Measurements from ENCODE around the gene PREX1. TPM values are rescaled to one million over a fixed set of nuclear protein-coding genes. Genes with fewer than 3 reads are reported as not detected.

PREX1 gene
- total RNA-seq, 1 donor: 57.4 TPM

GRCh38 chr20:48754292-48754691 is 73.5 kb downstream of the PREX1 start:
- H3K4me3 ChIP-seq (ENCODE audit: low read depth, low read length): no peak overlapping the region
- TF ChIP-seq, protein P1, sequence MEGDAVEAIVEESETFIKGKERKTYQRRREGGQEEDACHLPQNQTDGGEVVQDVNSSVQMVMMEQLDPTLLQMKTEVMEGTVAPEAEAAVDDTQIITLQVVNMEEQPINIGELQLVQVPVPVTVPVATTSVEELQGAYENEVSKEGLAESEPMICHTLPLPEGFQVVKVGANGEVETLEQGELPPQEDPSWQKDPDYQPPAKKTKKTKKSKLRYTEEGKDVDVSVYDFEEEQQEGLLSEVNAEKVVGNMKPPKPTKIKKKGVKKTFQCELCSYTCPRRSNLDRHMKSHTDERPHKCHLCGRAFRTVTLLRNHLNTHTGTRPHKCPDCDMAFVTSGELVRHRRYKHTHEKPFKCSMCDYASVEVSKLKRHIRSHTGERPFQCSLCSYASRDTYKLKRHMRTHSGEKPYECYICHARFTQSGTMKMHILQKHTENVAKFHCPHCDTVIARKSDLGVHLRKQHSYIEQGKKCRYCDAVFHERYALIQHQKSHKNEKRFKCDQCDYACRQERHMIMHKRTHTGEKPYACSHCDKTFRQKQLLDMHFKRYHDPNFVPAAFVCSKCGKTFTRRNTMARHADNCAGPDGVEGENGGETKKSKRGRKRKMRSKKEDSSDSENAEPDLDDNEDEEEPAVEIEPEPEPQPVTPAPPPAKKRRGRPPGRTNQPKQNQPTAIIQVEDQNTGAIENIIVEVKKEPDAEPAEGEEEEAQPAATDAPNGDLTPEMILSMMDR (IDR thresholded peaks at IDR 0.05; ENCODE audit: insufficient read depth, low read depth, low read length): no peak

GRCh38 chr20:48752963-48753362 is 74.8 kb downstream of the PREX1 start:
- H3K4me3 ChIP-seq (ENCODE audit: low read depth, low read length): no peak overlapping the region
- DNase-seq (ENCODE audit: low read depth): no peak
- TF ChIP-seq, protein P1 (IDR thresholded peaks at IDR 0.05; ENCODE audit: insufficient read depth, low read depth, low read length): no peak

More at GRCh38 chr20:48754292-48754691, 73.5 kb downstream of the PREX1 start:
- DNase-seq (ENCODE audit: low read depth): no peak

GRCh38 chr20:48751871-48752270 is 75.9 kb downstream of the PREX1 start:
- no peak overlapping the region for H3K4me3 ChIP-seq (ENCODE audit: low read depth, low read length)
- TF ChIP-seq, protein P1 (IDR thresholded peaks at IDR 0.05; ENCODE audit: insufficient read depth, low read depth, low read length): no peak
- DNase-seq (ENCODE audit: low read depth): no peak

GRCh38 chr20:48750941-48751635 is 76.7 kb downstream of the PREX1 start:
- DNase-seq (ENCODE audit: low read depth): no peak
- TF ChIP-seq, protein P1 (IDR thresholded peaks at IDR 0.05; ENCODE audit: insufficient read depth, low read depth, low read length): no peak
- no peak overlapping the region for H3K4me3 ChIP-seq (ENCODE audit: low read depth, low read length)

GRCh38 chr20:48750376-48750775 is 77.4 kb downstream of the PREX1 start:
- TF ChIP-seq, protein P1 (IDR thresholded peaks at IDR 0.05; ENCODE audit: insufficient read depth, low read depth, low read length): no peak

GRCh38 chr20:48749437-48749836 is 78.4 kb downstream of the PREX1 start:
- no peak for DNase-seq (ENCODE audit: low read depth)
- TF ChIP-seq, protein P1 (IDR thresholded peaks at IDR 0.05; ENCODE audit: insufficient read depth, low read depth, low read length): no peak
- H3K4me3 ChIP-seq (ENCODE audit: low read depth, low read length): no peak overlapping the region

More at GRCh38 chr20:48750376-48750775, 77.4 kb downstream of the PREX1 start:
- H3K4me3 ChIP-seq (ENCODE audit: low read depth, low read length): no peak overlapping the region
- DNase-seq (ENCODE audit: low read depth): no peak

GRCh38 chr20:48748556-48748955 is 79.2 kb downstream of the PREX1 start:
- TF ChIP-seq, protein P1 (IDR thresholded peaks at IDR 0.05; ENCODE audit: insufficient read depth, low read depth, low read length): no peak
- DNase-seq (ENCODE audit: low read depth): no peak
- H3K4me3 ChIP-seq (ENCODE audit: low read depth, low read length): no peak overlapping the region
